NCI-H748 (cell line): Measurements from ENCODE around the gene CLIP2.
"Not testable (repeated sequence)": the region's sequence is repeated elsewhere in the genome, so short reads cannot be mapped to it uniquely, and the experiment has no call there.

Source experiments
- DNase-seq: peaks from one replicate; lab custom pipeline; 2025; ENCODE audit not compliant: unreplicated experiment; lab: John Stamatoyannopoulos, UW

Gene CLIP2

DNA sequence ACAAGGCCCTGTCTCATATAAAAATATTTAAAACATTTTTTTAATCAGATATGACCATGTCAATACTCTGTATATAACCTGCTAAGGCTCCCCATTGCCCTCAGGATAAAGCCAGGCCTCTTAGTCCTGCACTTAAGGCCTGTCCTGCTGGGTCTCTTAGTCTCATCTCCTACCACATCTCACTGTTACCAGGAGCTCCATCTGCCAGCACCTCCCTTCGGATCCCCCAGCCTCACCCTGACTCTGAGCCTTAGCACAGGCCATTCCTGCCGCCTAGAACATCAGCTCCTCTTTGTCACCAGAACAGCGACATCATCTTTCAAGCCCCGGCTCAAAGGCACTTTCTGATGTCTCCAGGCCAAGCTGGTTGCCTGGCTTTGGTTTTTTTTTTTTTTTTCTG lies 138.8 kb downstream of the CLIP2 start:
- DNase-seq = no peak

DNA sequence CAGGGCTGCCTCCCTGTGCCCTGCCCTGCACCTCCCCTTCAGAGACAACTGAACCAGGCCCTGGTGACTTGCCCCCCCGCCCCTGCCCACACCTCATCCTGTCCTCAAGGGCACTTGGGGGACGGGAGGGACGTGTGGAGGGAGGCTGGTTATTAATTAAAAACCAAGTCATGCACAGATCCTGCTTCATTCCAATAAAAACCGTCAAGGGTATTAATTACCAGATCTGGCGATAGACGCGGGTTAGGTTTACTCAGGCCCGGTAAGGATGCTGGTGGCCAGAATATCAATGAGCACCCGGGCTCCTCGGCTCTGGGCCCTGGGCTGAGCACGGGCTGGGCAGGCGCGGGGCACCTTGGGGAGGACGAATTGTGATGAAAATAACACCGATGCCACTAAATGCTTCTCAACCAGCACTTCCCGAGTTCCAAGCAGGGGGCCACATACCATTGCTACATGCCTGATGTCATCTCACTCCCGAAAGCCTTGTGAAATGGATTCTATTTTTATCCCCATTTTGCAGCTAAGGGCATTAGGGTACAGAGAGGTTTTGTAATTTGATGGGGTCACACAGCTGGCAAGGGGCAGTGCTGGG lies 140.0 kb downstream of the CLIP2 start:
- DNase-seq = peak; percentile 14

DNA sequence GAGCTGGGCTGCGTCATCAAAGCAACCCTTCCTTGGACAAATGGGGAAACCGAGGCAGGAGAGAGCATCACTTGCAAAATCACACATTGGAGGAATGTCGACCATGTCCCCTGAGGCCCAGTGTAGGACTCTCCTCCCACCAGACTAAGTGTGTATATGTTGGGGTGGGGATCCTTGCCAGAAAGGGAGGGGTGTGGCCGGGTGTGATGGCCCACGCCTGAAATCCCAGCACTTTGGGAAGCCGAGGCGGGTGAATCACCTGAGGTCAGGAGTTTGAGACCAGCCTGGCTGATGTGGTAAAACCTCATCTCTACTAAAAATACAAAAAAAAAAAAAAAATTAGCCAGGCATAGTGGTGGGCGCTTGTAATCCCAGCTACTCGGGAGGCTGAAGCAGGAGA lies 141.2 kb downstream of the CLIP2 start:
- not testable (repeated sequence) for DNase-seq

DNA sequence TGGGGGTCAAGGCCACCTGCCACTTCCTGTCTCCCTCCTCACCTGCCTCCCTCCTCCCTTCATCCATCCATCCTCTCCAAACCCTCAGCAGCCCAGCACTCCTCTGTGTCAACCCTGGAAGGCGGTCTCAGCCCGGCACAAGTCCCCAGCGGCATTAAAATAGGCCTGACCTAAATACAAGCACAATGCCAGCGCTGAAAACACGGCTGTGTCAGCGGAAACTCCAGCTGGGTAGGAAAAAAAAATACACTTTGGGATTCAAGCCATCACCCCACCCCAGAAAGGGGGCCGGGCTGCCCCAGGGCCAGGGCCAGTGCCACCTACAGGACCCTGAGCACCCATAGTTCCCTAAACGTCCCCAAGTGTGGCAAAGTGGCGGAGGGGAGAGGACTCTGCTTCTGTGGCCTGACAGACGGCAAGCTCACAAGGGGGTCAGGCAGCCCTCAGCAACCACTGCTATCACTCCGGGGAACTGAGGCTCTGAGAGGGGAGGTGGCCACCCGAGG lies 141.8 kb downstream of the CLIP2 start:
- no peak for DNase-seq

DNA sequence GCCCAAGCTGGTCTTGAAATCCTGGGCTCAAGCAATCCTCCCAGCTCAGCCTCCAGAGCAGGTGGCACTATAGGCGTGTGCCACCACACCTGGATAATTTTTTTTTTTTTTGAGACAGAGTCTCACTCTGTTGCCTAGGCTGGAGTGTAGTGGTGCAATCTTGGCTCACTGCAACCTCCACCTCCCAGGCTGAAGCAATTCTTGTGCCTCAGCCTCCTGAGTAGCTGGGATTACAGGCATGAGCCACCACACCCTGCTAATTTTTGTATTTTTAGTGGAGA lies 148.0 kb downstream of the CLIP2 start:
- DNase-seq = not testable (repeated sequence)

DNA sequence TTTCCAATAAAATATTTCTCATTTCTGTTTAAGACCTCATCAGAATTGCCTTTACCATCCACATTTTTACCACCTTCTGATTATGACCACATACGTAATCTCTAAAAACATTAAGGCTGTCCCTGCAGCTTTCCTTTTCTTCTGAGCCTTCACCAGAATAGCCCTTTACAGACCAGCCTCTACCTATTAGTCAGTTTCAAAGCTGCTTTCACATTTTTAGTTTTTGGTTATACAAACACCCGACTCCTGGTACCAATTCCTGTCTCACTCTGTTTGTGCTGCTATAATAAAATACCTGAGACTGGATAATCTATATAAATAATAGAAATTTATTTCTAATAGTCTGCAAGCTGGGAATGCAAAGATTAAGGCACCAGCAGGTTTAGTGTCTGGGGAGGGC lies 149.1 kb downstream of the CLIP2 start:
- DNase-seq = no peak

DNA sequence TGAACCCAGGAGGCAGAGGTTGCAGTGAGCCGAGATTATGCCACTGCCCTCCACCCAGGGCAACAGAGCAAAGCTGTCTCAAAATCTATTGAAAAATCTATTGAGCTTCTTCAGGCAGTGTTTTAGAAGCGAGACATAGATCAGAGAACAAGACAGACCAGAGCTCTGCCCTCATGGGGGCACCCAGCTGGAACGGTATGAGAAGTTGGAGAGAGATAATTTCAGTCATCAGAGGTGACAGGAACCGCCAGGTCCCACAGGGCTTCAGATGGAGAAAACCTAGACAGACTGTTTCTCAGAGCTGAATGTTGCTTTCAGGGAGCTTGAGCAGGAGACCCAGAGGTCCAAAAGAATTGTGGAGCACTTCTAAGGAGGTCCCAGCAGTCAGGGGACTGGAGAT lies 150.3 kb downstream of the CLIP2 start:
- no peak for DNase-seq

DNA sequence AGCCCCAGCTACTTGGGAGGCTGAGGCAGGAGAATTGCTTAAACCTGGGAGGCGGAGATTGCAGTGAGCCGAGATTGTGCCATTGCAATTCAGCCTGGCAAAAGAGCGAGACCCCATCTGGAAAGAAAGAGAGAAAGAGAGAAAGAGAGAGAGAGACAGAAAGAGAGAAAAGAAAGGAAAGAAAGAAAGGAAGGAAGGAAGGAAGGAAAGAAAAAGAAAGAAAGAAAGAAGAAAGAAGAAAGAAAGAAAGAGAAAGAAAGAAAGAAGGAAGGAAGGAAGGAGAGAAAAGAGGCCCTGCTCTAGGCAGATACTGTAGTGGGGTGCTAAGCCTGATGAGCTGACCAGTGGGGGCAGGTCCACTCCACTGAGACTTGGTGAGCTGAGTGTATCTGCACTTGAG lies 150.9 kb downstream of the CLIP2 start:
- not testable (repeated sequence) for DNase-seq

DNA sequence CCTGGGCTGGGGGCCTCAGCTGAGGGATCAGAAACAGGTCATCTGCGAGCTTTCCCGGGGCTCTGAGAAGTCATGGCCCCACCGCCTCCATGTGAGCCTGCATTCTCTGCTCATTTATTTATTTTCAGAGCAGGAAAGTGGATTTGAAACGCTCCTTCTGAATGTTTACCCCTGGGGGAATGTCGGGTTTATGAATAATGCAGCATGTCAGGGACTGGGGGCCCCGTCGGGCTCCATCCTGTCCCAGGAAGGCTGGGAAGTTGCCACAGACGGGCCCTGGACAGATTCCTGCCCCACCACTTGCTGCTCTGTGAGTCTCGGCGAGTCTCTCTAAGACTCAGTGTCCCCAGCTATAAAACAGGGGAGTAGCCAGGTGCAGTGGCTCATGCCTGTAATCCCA lies 152.6 kb downstream of the CLIP2 start:
- no peak for DNase-seq

DNA sequence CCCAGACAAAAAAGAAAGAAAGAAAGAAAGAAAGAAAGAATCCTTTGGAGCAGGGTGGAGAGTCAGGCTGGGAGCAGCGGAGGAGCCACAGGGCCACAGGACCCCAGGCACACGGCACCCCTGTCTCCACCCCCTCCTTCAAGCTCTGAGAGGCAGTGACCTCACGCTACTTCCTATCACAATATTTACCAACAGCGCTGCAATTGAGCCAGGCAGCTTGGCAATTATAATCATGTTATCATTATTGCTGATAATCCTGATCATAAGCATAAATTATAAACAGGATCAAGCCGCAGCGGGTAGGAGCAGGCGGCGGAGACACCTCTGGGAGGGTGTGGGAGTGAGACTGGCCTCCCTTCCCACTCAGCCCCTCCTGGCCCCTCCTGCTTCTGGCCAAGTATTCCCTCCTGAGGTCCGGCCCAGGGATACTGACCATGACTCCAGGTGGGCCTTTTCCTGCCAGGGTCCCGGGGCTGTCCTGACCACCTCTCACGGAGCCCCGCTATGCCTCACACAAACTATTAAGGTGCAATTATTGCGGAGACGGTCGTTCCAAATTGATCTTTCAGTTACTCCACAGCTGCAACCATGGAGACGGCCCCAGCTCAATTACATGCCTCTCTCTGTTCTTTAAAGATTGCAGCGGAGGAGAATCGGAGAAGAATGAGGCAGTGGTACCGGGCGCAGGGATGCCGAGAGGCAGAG lies 154.5 kb downstream of the CLIP2 start:
- peak; percentile 42 for DNase-seq

DNA sequence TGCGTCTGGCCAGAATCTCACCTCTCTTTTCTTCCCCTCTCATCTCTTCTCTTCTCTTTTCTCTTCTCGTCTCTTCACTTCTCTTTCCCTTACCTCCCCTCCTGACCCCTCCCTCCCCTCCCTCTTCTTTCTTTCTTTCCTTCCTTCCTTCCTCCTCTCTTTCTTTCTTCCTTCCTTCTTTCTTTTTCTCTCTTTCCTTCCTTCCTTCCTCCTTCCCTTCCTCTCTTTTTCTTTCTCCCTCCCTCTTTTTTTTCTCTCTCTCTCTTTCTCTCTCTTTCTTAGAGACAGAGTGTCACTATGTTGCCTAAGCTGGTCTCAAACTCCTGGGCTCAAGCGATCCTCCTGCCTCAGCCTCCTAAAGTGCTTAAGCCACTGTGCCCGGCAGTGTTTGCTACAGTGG lies 159.9 kb downstream of the CLIP2 start:
- DNase-seq = no peak

DNA sequence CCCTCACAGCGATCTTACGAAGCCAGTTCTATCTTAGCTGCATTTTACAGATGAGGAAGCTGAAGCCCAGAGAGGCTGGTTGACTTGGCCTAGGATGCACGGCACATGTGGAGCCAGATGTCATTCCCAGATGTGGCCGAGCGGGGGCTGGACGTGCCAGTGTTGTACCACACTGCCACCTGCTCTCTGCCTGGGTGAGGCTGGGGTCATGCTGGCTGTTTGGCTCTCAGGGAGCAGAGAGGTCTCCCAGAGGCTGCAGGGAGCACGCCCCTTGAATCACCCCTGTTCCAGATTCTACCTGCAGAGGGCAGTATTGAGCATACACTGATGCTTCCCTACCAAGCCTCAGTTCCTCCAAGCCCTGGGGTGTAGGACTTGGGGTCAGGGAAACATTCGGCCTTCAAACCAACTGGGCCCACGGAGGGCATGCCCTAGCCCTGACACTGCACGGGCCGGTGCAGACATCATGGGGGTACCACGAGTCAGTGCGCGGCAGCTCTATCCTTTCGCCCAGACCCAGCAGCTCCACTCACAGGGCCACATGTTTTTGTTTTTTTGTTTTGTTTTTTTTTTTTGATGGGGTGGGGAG lies 160.7 kb downstream of the CLIP2 start:
- DNase-seq = peak; percentile 64

DNA sequence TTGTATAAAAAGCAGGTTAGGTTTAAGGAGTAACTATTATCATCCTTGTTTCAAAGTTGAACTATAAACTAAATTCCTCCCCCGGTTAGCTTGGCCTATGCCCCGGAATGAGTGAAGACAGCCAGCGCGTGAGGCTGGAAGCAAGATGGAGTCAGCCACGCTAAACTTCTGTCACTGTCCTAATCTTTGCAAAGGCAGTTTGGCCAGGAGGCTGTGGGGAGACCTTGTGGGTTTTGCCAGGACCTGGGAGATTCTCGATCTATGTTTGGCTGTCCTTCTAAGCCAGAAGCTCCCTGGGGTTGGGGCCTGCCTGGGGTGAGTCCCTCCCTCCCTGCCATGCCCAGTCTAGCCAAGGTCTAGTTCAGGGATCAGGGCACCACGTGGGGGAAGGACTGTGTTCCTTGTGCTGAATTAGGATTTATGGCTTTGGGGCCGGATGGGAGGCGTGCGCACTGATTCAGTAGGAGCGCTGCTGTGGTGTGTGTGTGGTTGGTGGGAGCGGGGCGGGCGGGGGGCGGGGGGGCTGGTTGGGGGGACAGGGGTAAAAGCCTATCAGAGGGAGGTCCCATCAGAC lies 163.6 kb downstream of the CLIP2 start:
- no peak for DNase-seq

DNA sequence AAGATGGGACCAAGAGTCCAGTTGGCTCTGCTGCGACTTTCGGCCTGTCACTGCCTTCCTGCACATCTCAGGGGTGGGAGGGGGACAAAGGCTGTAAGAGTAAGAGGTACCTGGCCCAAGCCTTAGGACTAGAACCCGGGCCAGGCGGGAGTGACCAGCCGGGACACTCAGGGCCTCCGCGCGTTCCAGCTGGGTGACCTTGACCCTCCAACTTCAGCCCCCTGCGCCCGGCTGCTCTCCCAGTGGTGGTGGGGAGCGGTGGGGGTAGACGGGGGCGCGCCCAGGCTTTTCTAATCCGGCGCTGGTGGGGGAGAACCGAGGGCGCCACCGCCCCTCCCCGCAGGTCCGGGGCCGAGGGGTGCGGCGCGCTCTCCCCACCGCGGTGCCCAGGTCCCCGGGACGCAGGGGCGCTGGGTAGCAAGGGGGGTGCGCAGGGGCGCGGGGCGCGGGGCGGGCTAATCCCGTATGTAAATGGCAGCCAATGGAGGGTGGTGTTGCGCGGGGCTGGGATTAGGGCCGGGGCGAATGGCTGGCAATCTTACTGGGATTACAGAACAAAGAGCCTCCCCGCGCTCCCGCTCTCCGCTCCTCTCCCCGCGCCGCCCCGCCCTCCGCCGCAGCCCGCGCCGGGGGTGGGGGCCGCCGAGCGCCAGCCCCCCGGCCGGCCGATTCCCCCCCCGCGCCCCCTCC lies 164.3 kb downstream of the CLIP2 start, which contains the start of gene GTF2IRD1:
TSS of gene GTF2IRD1 (plus strand) at position 585 of the 690 bp plus-strand sequence. CDS start 54,175 bp downstream, outside the sequence.
- peak; percentile 78 for DNase-seq

DNA sequence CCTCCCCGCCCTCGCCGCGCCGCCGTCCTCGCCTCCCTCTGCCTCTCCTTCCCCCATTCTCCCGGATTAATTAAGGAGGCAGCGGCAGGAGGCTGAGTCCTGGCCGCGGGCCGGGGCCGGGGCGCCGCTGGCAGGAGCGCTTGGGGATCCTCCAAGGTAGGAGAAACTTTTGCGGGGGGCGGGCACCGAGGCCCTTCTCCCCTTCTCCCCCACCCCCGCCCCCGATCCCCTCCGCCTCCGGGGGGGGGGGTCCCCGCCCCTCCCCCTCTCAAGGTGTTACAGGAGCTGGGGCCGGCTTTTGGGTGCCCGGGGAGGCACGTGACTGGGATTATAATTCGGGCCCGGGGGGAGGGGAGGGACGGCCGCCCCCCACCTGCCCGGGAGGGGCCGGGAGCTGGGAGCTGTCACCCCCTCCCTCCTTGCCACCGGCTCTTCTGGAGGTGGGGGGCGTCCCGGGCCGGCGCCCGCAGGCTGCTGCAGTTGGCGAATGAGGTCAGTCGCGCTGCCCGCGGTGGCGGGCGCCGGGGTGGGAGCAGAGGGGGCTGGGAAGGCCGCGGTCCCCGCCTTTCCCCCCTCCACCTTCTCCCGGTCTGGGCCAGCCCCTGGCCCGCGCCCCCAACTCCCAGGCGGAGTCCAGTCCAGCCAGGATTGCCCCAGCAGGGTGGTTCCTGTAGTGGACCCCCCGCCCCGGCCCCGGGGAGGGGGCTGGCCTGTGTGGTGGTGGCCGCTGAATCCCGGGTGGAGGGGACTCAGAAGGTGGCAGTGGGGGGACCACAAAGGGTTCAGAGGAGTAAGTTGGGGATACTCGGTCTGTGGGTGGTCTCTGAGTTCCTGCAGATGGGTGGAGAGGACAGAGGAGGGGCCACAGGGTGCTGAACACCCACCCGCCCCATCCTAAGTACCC lies 165.1 kb downstream of the CLIP2 start:
- peak; percentile 40 for DNase-seq

DNA sequence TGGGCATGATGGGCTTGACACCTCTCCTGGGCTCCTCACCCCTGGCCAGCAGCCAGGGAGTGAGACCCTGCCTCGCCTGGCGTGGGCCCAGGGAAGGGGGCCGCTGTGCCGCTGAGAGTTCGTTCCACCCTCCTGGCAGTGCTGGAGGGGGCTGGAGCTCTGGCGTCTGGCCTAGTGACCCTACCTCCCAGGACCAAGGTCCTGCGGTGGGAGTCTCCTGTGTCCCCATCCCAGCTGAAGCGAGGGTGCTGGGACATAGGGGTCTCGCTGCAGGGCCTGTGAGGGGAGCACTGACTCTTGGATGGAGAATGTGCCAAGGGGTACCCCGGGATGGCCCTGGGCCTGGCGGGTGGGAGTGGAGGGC lies 165.7 kb downstream of the CLIP2 start:
- DNase-seq = no peak

DNA sequence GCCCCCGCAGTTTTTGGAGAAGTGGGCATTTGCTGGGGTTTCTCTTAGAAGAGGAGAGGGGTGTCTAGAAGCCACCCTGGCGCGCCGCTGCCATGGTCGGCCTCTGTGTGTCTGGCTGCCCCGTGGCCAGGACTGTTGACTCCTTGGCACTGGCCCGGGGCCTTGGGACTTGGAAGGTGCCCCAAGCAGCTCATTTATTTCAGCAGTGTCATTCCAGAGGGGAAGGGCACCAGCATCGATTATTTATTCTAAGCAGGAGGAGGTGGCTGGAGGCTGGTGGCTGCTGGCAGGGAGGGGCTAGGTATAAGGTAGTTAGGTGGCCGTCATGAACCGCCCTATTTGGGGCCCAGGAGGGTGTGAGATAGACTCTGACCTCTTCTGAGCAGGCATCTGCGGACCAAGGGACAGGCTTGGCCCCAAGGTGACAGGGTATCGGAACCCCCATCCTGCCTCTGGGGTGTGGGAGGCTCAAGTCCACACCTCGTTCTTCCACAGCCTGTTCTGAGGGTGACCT lies 166.1 kb downstream of the CLIP2 start:
- peak; percentile 11 for DNase-seq
